GM12801 (cell line): ENCODE results near the gene ANO3.

Experiments
- CTCF ChIP-seq: IDR thresholded peaks from one replicate; pipeline ENCODE4 v1.5.1; 2011; ENCODE audit warnings: control low read depth; ENCODE audit not compliant: insufficient read length; ENCODE audit errors: extremely low read depth

Gene ANO3

DNA sequence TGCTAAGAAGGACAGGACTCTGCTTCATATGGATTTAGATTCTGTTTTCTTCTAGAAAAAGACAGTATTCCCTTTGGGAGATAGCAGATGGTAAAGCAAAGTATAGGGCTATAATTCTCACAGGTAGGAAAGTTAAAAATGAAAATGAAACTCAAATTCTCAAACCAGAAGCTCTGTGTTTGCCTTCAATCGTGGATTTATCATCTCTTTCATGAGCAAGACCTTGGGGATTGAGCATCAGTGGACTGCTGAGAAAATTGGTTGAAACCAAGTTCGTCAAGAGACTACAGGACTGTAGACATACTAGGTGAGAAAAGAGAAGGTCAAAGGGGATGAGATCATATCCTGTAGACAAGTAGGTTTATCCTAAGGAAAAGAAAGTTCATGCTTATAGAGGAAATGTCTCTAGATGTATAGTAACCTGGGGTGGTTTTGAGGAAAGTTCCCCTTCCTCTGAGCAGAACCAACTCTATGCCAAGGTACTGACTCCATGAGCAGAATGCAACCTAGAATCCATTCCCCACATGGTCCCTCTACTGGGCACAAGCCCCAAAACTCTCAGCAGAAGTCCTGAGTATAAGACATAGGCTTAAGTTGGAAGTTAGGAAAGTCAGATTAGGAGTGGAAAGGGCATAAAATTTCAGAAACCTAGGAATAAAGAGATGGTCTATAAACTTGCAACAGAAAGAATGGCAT, 343.5 kb downstream of the ANO3 start:
- no peak for TF ChIP-seq CTCF

- no peak for TF ChIP-seq CTCF
These were observed 344.7 kb downstream of the ANO3 start for GRCh38 chr11:26676641-26677040.

GRCh38 chr11:26677566-26677965, 345.6 kb downstream of the ANO3 start:
- TF ChIP-seq CTCF: no peak

DNA sequence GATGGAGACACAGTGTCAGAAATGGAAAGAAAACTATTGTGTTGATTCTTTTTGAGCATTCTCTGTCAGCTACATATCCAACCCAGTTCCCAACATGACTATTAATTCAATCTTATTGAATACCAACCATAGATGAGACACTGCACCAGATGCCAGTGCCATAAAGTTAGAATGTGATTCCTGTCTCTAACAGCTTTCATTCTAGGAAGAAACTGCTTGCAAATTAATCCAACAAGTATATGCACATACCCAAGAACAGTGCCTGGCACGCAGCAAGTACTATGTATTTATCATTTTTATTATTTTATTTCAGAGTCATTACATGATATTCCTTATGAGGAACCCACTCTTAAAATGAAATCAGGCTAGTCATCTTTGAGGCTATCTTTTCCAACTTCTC, 355.4 kb downstream of the ANO3 start:
- TF ChIP-seq CTCF: no peak

DNA sequence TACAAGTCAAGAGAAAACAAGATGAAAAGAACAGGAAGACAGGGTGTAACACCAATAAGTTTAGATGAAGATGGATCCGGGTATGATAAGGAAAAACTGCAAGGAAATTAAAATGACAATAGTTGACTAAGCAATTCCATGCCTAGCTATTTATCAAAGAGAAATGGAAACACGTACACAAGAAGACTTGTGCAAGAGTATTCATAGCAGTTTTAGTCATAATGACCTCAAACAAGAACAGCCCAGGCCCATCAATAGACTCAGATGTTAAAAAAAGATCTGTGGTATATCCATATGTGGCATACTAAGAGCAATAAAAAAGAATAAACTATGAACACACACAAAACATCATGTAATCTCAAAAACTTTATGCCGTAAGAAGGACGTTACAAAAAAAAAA, 356.8 kb downstream of the ANO3 start:
- no peak for TF ChIP-seq CTCF

DNA sequence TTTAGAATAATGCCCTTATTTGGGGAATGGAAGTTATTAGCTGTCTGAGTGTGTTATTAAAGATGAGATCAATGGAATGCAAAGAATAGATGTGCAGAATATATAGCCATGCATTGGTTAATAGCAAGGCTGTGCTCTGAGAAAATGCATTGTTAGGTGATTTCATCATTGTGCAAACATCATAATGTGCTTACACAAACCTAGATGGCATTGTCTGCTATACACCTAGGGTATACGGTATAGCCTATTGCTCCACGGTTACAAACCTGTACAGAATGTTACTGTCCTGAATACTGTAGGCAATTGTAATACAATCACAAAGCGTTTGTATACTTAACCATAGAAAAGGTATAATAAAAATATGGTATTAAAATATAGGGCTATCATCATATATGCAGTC, 364.4 kb downstream of the ANO3 start:
- no peak for TF ChIP-seq CTCF

GRCh38 chr11:26698224-26698623, 366.3 kb downstream of the ANO3 start:
- TF ChIP-seq CTCF: no peak
